ENCODE data around the gene PALD1.

DNA sequence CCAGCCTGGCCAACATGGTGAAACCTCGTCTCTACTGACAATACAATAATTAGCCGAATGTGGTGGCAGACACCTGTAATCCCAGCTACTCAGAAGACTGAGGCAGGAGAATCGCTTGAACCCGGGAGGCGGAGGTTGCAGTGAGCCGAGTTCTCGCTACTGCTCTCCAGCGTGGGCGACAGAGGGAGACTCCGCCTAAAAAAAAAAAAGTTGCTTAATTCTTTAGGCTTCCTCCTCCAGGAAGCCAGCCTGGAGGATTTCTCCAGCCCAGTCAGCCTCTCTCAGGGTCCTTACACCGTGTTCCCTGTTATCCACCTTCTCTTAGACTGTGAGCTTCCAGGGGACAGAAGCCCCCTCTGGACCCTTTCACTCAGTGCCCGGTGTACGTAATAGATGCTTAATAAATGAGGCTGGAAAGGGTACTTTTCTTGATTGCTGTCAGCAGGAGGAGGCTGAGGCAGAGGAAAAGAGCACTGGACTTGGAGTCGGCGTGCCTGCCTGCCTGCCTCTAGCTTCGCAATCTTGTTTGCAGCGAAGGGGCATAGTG lies 20.7 kb upstream of the PALD1 start:
- no peak for TF ChIP-seq POLR2A (IDR thresholded peaks at IDR 0.05; ENCODE audit: low read depth, low read length)
- TF ChIP-seq CTCF (conservative IDR thresholded peaks at IDR 0.05; ENCODE audit: low read depth, low read length): no peak
- no peak for TF ChIP-seq RAD21 (IDR thresholded peaks at IDR 0.05; ENCODE audit: low read length)
- TF ChIP-seq CEBPB (IDR thresholded peaks at IDR 0.05; ENCODE audit: low read depth, low read length): no peak
- no peak for TF ChIP-seq RCOR1 (IDR thresholded peaks at IDR 0.05; ENCODE audit: insufficient replicate concordance, low read length)
- TF ChIP-seq, protein P1, sequence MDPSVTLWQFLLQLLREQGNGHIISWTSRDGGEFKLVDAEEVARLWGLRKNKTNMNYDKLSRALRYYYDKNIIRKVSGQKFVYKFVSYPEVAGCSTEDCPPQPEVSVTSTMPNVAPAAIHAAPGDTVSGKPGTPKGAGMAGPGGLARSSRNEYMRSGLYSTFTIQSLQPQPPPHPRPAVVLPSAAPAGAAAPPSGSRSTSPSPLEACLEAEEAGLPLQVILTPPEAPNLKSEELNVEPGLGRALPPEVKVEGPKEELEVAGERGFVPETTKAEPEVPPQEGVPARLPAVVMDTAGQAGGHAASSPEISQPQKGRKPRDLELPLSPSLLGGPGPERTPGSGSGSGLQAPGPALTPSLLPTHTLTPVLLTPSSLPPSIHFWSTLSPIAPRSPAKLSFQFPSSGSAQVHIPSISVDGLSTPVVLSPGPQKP (IDR thresholded peaks at IDR 0.05; ENCODE audit: borderline replicate concordance, low read depth, low read length): no peak
- no peak for TF ChIP-seq USF2 (IDR thresholded peaks at IDR 0.05; ENCODE audit: low read depth, low read length)
- TF ChIP-seq BHLHE40 (IDR thresholded peaks at IDR 0.05; ENCODE audit: low read depth, low read length): no peak
- no peak for TF ChIP-seq RFX5 (IDR thresholded peaks at IDR 0.05; ENCODE audit: low read depth, low read length)
- TF ChIP-seq SMC3 (IDR thresholded peaks at IDR 0.05; ENCODE audit: low read depth, low read length): no peak
- TF ChIP-seq NFE2L2 (IDR thresholded peaks at IDR 0.05; ENCODE audit: low read depth, low read length): no peak

All from IMR-90 (cell line).